K562 (cell line): ENCODE data around the gene FOXP4. TPM values are rescaled to one million over a fixed set of nuclear protein-coding genes. Genes with fewer than 3 reads are reported as not detected.

ENCODE experiments used
- ATAC-seq: fragments of 200-7000 bp; cut with Tn5 transposase; 3 replicates; pipeline ENCODE4 v1.9.1; 2020; ENCODE audit warnings: moderate library complexity
- BruUV-seq: library from RNA; stranded (reverse); fragments of 400-500 nt; replicated peaks from 2 replicates; lab custom pipeline; 2021; lab: Mats Ljungman, UMichigan
- CTCF ChIA-PET: fragments of 300-600 bp; formaldehyde crosslinking; extraction: SDS; loops from one replicate; lab custom pipeline; 2021; ENCODE audit warnings: low intra/inter-chr PET ratio; lab: Yijun Ruan, JAX
- POLR2A ChIA-PET: fragments of 300-600, 350-650 bp; sonication (Branson Sonifier 250); formaldehyde crosslinking; extraction: SDS; loops from one replicate; lab custom pipeline; 2021; ENCODE audit warnings: antibody characterized with exemption, inconsistent platforms; lab: Yijun Ruan, JAX
- DNase-seq, 4 experiments: peaks; one replicate each; pipeline versions ENCODE4 v3.0.0 to v3.0.0-alpha.2; 2011 to 2018; ENCODE audit warnings: low spot score in 3 of 4, mixed read lengths in 3 of 4; ENCODE audit errors: extremely low read depth in 1 of 4
- FAIRE-seq: peaks from 2 replicates; lab custom pipeline; 2011; peaks lifted over from hg19 to GRCh38; lab: Jason Lieb, UNC
- H2AFZ ChIP-seq: 2 replicates; pipeline ENCODE4 v1.6.0; 2011; ENCODE audit warnings: low read depth, low read length, control low read depth, inconsistent platforms
- H3K27ac ChIP-seq: fragments of 200-600 bp; 3 replicates; pipeline ENCODE4 v1.8.0; 2011; ENCODE audit warnings: low read depth, mild to moderate bottlenecking, control low read depth, inconsistent platforms, low read length, moderate library complexity, mixed read lengths; ENCODE audit errors: extremely low read depth
- H3K27me3 ChIP-seq, 2 experiments: fragments of 300-600 bp in 1 of 2; 2 replicates in 1 of 2; 3 replicates in 1 of 2; pipeline versions ENCODE4 v1.6.0 to v1.8.0; 2011; ENCODE audit warnings: inconsistent platforms in 2 of 2, low read length in 2 of 2, mild to moderate bottlenecking in 1 of 2, mixed read lengths in 1 of 2, moderate library complexity in 1 of 2; ENCODE audit not compliant: control insufficient read depth in 2 of 2, insufficient read depth in 2 of 2
- H3K36me3 ChIP-seq: fragments of 300-600 bp; 3 replicates; pipeline ENCODE4 v1.8.0; 2011; ENCODE audit warnings: mild to moderate bottlenecking, low read length, inconsistent platforms; ENCODE audit not compliant: control insufficient read depth, insufficient read depth
- H3K4me1 ChIP-seq, 2 experiments: fragments of 200-600 bp in 1 of 2; replicated peaks in 1 of 2; 2 replicates in 1 of 2; 3 replicates in 1 of 2; pipeline versions ENCODE4 v1.5.1 to v1.8.0; 2011; ENCODE audit warnings: inconsistent platforms in 2 of 2, low read length in 2 of 2, mild to moderate bottlenecking in 1 of 2, mixed read lengths in 1 of 2, moderate library complexity in 1 of 2; ENCODE audit not compliant: control insufficient read depth in 2 of 2, insufficient read depth in 2 of 2
- H3K4me2 ChIP-seq: 2 replicates; pipeline ENCODE4 v1.6.1; 2011; ENCODE audit warnings: low read length, control low read depth, inconsistent platforms, mixed read lengths; ENCODE audit not compliant: insufficient read depth
- H3K4me3 ChIP-seq: fragments of 200-600 bp; sonication (generic), shearing (Covaris generic); 2 replicates; pipeline ENCODE4 v1.5.1; 2016; ENCODE audit warnings: control low read depth, inconsistent platforms
- H3K79me2 ChIP-seq: fragments of 200-600 bp; 3 replicates; pipeline ENCODE4 v1.8.0; 2011; ENCODE audit warnings: low read length, inconsistent platforms; ENCODE audit not compliant: control insufficient read depth, insufficient read depth
- H3K9ac ChIP-seq, 2 experiments: 2 replicates each; pipeline versions ENCODE4 v1.6.0 to v1.6.1; 2011; ENCODE audit warnings: low read depth in 2 of 2, low read length in 2 of 2, control low read depth in 1 of 2, inconsistent platforms in 1 of 2, mild to moderate bottlenecking in 1 of 2, mixed read lengths in 1 of 2; ENCODE audit not compliant: insufficient read depth in 1 of 2
- H3K9me1 ChIP-seq: one replicate; pipeline ENCODE4 v1.6.0; 2011; ENCODE audit warnings: inconsistent platforms, mild to moderate bottlenecking, low read length, moderate library complexity; ENCODE audit not compliant: control insufficient read depth, insufficient read depth
- H3K9me3 ChIP-seq: replicated peaks from 2 replicates; pipeline ENCODE4 v1.5.1; 2011; ENCODE audit warnings: low read depth, low read length, inconsistent platforms; ENCODE audit not compliant: control insufficient read depth, insufficient read depth
- H4K20me1 ChIP-seq: replicated peaks from 2 replicates; pipeline ENCODE4 v1.6.1; 2011; ENCODE audit warnings: low read length, inconsistent platforms, mixed read lengths; ENCODE audit not compliant: control insufficient read depth, insufficient read depth
- ESRRB ChIP-seq: fragments of 250-450 bp; sonication (Bioruptor Pico); IDR thresholded peaks from 2 replicates; pipeline ENCODE4 v1.5.0; 2020; ENCODE audit warnings: mild to moderate bottlenecking, moderate library complexity, borderline replicate concordance
- FOSL1 ChIP-seq: fragments of 200-800 bp; sonication (Bioruptor generic); conservative IDR thresholded peaks from 2 replicates; pipeline ENCODE4 v1.6.1; 2016; ENCODE audit warnings: missing genetic modification characterization, missing compliant biosample characterization
- HDAC2 ChIP-seq: fragments of 450-650 bp; IDR thresholded peaks from 2 replicates; pipeline ENCODE4 v1.6.1; 2016; ENCODE audit warnings: mild to moderate bottlenecking
- HLTF ChIP-seq: fragments of 450-650 bp; IDR thresholded peaks from 2 replicates; pipeline ENCODE4 v1.6.1; 2016
- MED1 ChIP-seq: sonication (generic); formaldehyde crosslinking; IDR thresholded peaks from 2 replicates; pipeline ENCODE4 v1.8.1; 2023; ENCODE audit warnings: missing genetic modification reagents, borderline replicate concordance
- MXI1 ChIP-seq: IDR thresholded peaks from 2 replicates; pipeline ENCODE4 v1.6.1; 2011; ENCODE audit warnings: low read depth, mild to moderate bottlenecking, improper control_type of control experiment, low read length
- PPARD ChIP-seq: fragments of 250-450 bp; sonication (Bioruptor Pico); IDR thresholded peaks from 2 replicates; pipeline ENCODE4 v1.8.0; 2022; ENCODE audit warnings: inconsistent platforms, mild to moderate bottlenecking, moderate library complexity
- RUNX1 ChIP-seq: sonication (generic); IDR thresholded peaks from 2 replicates; pipeline ENCODE4 v1.6.1; 2016; ENCODE audit warnings: antibody characterized with exemption, low read depth
- TEAD4 ChIP-seq, 2 experiments: sonication (generic) in 1 of 2; formaldehyde crosslinking in 1 of 2; IDR thresholded peaks; 2 replicates each; pipeline versions ENCODE4 v1.6.1 to v1.8.0; 2012 to 2022; ENCODE audit warnings: borderline replicate concordance in 1 of 2, inconsistent platforms in 1 of 2, low read length in 1 of 2, mild to moderate bottlenecking in 1 of 2, missing genetic modification reagents in 1 of 2
- ZNF134 ChIP-seq: fragments of 250-450 bp; sonication (Bioruptor Pico); conservative IDR thresholded peaks from 2 replicates; pipeline ENCODE4 v1.4.0; 2020
- ZNF239 ChIP-seq: fragments of 250-450 bp; sonication (Bioruptor Pico); IDR thresholded peaks from 2 replicates; pipeline ENCODE4 v1.4.0; 2020; ENCODE audit warnings: mild to moderate bottlenecking
- ZNF444 ChIP-seq: fragments of 250-450 bp; sonication (Bioruptor Pico); IDR thresholded peaks from 2 replicates; pipeline ENCODE4 v1.4.0; 2020; ENCODE audit warnings: mild to moderate bottlenecking, moderate library complexity
- ZNF778 ChIP-seq: fragments of 450-650 bp; formaldehyde crosslinking; IDR thresholded peaks from 2 replicates; pipeline ENCODE4 v1.4.0; 2020; ENCODE audit warnings: mild to moderate bottlenecking, moderate library complexity
- WGBS: fragments of 100-300 bp; shearing (Covaris generic); methylation state at CpG from one replicate; pipeline ENCODE4 v1.1.6; 2016; ENCODE audit warnings: low coverage, mixed read lengths; ENCODE audit not compliant: insufficient coverage; ENCODE audit errors: missing lambda C conversion rate; 5-methylcytosine and 5-hydroxymethylcytosine counted together
- in situ Hi-C: fragments of 300-500 bp; cut with MboI; formaldehyde crosslinking; loops from 4 replicates; pipeline ENCODE4 v1.15.0; 2018; ENCODE audit warnings: inconsistent platforms, mixed read lengths
- intact Hi-C: fragments of 100-400 bp; cut with micrococcal nuclease; formaldehyde crosslinking; loops from 2 replicates; pipeline ENCODE4 v1.14.2; 2022
- polyA plus RNA-seq, 8 experiments: library from polyadenylated mRNA; depleted of rRNA in 4 of 8; stranded (reverse) in 5 of 8; unstranded in 3 of 8; fragments of >200 nt; fragmentation: Nextera tagmentation in 2 of 8; fragmentation: Illumina TruSeq in 1 of 8; extraction: Ambion mirVana in 2 of 8; extraction: Trizol in 1 of 8; gene quantifications; 2 replicates each; pipeline versions ENCODE4 v1.2.1 to v1.2.3, GENCODE V29; 2011 to 2014; ENCODE audit warnings: inconsistent platforms in 1 of 8, missing spikeins in 1 of 8
- total RNA-seq, 7 experiments: library from RNA; depleted of rRNA in 6 of 7; stranded (reverse); fragments of >200 nt in 6 of 7; fragmentation: Illumina TruSeq in 2 of 7; extraction: Trizol in 2 of 7; gene quantifications; 2 replicates each; pipeline versions ENCODE4 v1.2.1 to v1.2.3, GENCODE V29; 2011 to 2021; ENCODE audit warnings: low replicate concordance in 1 of 7
- TF ChIP-seq, protein P1 (sequence below), 2 experiments: fragments of 200-800 bp in 1 of 2; sonication (Bioruptor generic) in 1 of 2; sonication (generic) in 1 of 2; formaldehyde crosslinking in 1 of 2; IDR thresholded peaks in 1 of 2; conservative IDR thresholded peaks in 1 of 2; 2 replicates each; pipeline versions ENCODE4 v1.5.0 to v1.6.1; 2016 to 2020; ENCODE audit warnings: missing compliant biosample characterization in 1 of 2, missing genetic modification characterization in 1 of 2, missing genetic modification reagents in 1 of 2
- TF ChIP-seq, protein P2 (sequence below): sonication (generic); formaldehyde crosslinking; IDR thresholded peaks from 2 replicates; pipeline ENCODE4 v1.9.0; 2022; ENCODE audit warnings: mild to moderate bottlenecking, missing genetic modification reagents
- TF ChIP-seq, protein P3 (sequence below): fragments of 450-650 bp; IDR thresholded peaks from 2 replicates; pipeline ENCODE4 v1.6.1; 2016
- TF ChIP-seq, protein P4 (sequence below), 2 experiments: IDR thresholded peaks; 2 replicates each; pipeline ENCODE4 v1.6.1; 2012; ENCODE audit warnings: improper control_type of control experiment in 2 of 2, low read depth in 2 of 2, low read length in 2 of 2, borderline replicate concordance in 1 of 2

FOXP4 gene
- total and polyA plus RNA-seq, 9 of the 15 experiments (the other 6 are each of a cell fraction or from before 2014, with no cell fraction given) = 0.11 to 29.4 (median 2.3) TPM

GRCh38 chr6:41497573-41497972 lies 48.6 kb upstream of the FOXP4 start:
- CTCF ChIA-PET = no interaction called here
- TF ChIP-seq HLTF (no peak), MED1 (no peak), PPARD (CRISPR knock-in tag) (no peak), FOSL1 (no peak), RUNX1 (no peak), TEAD4 (IDR thresholded peaks at IDR 0.05; ENCODE audit: low read length) (no peak), TEAD4 (CRISPR knock-in tag; IDR thresholded peaks at IDR 0.05; ENCODE audit: borderline replicate concordance) (no peak), ZNF239 (CRISPR knock-in tag) (no peak), MXI1 (no peak), ESRRB (CRISPR knock-in tag) (no peak), ZNF778 (no peak), ZNF444 (no peak), ZNF134 (CRISPR knock-in tag) (no peak), HDAC2 (no peak)
- TF ChIP-seq, protein P1, sequence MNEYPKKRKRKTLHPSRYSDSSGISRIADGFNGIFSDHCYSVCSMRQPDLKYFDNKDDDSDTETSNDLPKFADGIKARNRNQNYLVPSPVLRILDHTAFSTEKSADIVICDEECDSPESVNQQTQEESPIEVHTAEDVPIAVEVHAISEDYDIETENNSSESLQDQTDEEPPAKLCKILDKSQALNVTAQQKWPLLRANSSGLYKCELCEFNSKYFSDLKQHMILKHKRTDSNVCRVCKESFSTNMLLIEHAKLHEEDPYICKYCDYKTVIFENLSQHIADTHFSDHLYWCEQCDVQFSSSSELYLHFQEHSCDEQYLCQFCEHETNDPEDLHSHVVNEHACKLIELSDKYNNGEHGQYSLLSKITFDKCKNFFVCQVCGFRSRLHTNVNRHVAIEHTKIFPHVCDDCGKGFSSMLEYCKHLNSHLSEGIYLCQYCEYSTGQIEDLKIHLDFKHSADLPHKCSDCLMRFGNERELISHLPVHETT (CRISPR knock-in tag; conservative IDR thresholded peaks at IDR 0.05 in 1 of 2, IDR thresholded peaks at IDR 0.05 in 1 of 2) = no peak
- TF ChIP-seq, protein P2, sequence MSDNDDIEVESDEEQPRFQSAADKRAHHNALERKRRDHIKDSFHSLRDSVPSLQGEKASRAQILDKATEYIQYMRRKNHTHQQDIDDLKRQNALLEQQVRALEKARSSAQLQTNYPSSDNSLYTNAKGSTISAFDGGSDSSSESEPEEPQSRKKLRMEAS (CRISPR knock-in tag) = no peak
- TF ChIP-seq, protein P3, sequence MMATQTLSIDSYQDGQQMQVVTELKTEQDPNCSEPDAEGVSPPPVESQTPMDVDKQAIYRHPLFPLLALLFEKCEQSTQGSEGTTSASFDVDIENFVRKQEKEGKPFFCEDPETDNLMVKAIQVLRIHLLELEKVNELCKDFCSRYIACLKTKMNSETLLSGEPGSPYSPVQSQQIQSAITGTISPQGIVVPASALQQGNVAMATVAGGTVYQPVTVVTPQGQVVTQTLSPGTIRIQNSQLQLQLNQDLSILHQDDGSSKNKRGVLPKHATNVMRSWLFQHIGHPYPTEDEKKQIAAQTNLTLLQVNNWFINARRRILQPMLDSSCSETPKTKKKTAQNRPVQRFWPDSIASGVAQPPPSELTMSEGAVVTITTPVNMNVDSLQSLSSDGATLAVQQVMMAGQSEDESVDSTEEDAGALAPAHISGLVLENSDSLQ = no peak
- TF ChIP-seq, protein P4, sequence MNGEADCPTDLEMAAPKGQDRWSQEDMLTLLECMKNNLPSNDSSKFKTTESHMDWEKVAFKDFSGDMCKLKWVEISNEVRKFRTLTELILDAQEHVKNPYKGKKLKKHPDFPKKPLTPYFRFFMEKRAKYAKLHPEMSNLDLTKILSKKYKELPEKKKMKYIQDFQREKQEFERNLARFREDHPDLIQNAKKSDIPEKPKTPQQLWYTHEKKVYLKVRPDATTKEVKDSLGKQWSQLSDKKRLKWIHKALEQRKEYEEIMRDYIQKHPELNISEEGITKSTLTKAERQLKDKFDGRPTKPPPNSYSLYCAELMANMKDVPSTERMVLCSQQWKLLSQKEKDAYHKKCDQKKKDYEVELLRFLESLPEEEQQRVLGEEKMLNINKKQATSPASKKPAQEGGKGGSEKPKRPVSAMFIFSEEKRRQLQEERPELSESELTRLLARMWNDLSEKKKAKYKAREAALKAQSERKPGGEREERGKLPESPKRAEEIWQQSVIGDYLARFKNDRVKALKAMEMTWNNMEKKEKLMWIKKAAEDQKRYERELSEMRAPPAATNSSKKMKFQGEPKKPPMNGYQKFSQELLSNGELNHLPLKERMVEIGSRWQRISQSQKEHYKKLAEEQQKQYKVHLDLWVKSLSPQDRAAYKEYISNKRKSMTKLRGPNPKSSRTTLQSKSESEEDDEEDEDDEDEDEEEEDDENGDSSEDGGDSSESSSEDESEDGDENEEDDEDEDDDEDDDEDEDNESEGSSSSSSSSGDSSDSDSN (IDR thresholded peaks at IDR 0.05; ENCODE audit: borderline replicate concordance in 1 of 2, low read depth in 2 of 2, low read length in 2 of 2) = no peak

More at GRCh38 chr6:41497573-41497972, 48.6 kb upstream of the FOXP4 start:
- FAIRE-seq (no peak), ATAC-seq (no peak), DNase-seq (no peak)
- 3% methylated on average over 3 of the region's 3 CpGs for WGBS
- Histone ChIP-seq H3K9ac (no peak overlapping the region), H3K79me2 (no peaks in the 10 kb centered on the region), H3K9me1 (no peaks in the 10 kb centered on the region), H3K27me3 (peaks cover 33 to 51% of the 10 kb centered on the region in 2 experiments), H3K27ac (no peak overlapping the region), H4K20me1 (peaks cover 14% of the 10 kb centered on the region; the same call in 1 of the 2 replicates), H3K4me3 (no peak overlapping the region), H3K4me2 (no peak overlapping the region), H3K9me3 (no peaks in the 10 kb centered on the region), H3K4me1 (no peaks in the 10 kb centered on the region; a peak in 1 of 5 replicates), H2AFZ (no peak overlapping the region), H3K36me3 (no peaks in the 10 kb centered on the region)
- BruUV-seq = no TSS peak
- intact Hi-C loops = no loop called here
- POLR2A ChIA-PET = interaction anchor here (0.6 to 2.0 kb wide), 5 partner anchors 10 to 41 kb away, joined by 3 to 5 read pairs (median 4); no protein-coding TSS in a partner anchor
- in situ Hi-C loops = no loop called here
